Stimulated activated memory B cell treated with anti-CD40 and anti-IgM and Interleukin-4, amounts not matched to agents 10 μg/mL and 1 μg/mL and 100 μg/mL, for 72 hours (primary cell): Measurements from ENCODE around the gene AFG1L.
"Not testable (repeated sequence)": the region's sequence is repeated elsewhere in the genome, so short reads cannot be mapped to it uniquely, and the experiment has no call there.

ENCODE experiments used
- ATAC-seq: fragments of 150-1000 bp; cut with Tn5 transposase; 2 replicates; pipeline ENCODE4 v1.10.0; 2021
- H3K27ac Mint-ChIP-seq: one replicate; pipeline ENCODE4 v1.8.0; 2022; ENCODE audit warnings: mild to moderate bottlenecking, mixed read lengths
- H3K27me3 Mint-ChIP-seq: one replicate; pipeline ENCODE4 v1.8.0; 2022; ENCODE audit warnings: mixed read lengths
- H3K36me3 Mint-ChIP-seq: one replicate; pipeline ENCODE4 v1.8.0; 2022; ENCODE audit warnings: mixed read lengths
- H3K4me1 Mint-ChIP-seq: one replicate; pipeline ENCODE4 v1.8.0; 2022; ENCODE audit warnings: mixed read lengths
- H3K4me3 Mint-ChIP-seq: one replicate; pipeline ENCODE4 v1.8.0; 2022; ENCODE audit warnings: mild to moderate bottlenecking, moderate library complexity, mixed read lengths
- H3K9me3 Mint-ChIP-seq: one replicate; pipeline ENCODE4 v1.8.0; 2022; ENCODE audit warnings: mixed read lengths

Gene AFG1L

GRCh38 chr6:108294727-108295625 is at the start of gene AFG1L:
Gene AFG1L, plus strand, starts transcription at chr6:108295054. Its CDS starts 26 bp downstream, at chr6:108295080.
- ATAC-seq: peak; percentile 96
- Mint-ChIP-seq H3K4me1 (peaks cover 24% of the 10 kb centered on the region), H3K4me3 (peak within 1 kb of the TSS; percentile 88), H3K27ac (peak within 1 kb of the TSS; percentile 99), H3K9me3 (no peaks in the 10 kb centered on the region), H3K36me3 (no peaks in the 10 kb centered on the region), H3K27me3 (no peaks in the 10 kb centered on the region)

GRCh38 chr6:108245095-108245494 is 49.8 kb upstream of the AFG1L start:
- Mint-ChIP-seq H3K36me3 (peaks cover 57% of the 10 kb centered on the region), H3K4me1 (peaks cover 44% of the 10 kb centered on the region)
- not testable (repeated sequence) for H3K27ac Mint-ChIP-seq, H3K27me3 Mint-ChIP-seq, H3K4me3 Mint-ChIP-seq, H3K9me3 Mint-ChIP-seq, ATAC-seq

DNA sequence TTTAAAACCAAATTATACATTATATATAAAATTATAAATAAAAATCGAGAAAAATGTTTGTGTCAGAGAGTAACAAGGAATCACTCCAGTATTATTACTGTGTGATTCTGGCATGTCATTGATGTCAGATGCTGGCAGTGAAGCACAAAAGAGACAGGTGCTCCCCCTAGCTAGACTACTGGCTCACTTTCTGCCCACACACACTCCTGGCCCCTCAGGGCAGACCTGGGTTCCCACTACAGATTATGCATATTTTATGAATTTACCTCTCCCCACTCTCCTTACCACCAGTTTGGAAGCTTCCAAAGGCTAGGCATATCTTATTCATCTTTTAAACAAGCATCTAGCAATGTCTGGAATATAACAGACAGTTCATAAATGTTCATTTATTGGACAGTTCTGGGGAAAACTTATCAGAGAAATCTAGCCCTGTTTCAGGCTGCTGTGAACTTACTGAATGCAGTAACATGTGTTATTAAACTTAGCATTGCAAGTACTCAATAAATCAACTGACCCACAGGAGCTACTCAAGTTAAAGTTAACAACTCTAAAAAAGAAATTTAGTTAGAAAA is 46.8 kb upstream of the AFG1L start:
- H3K27ac Mint-ChIP-seq: no peak overlapping the region
- H3K36me3 Mint-ChIP-seq: peaks cover 54% of the 10 kb centered on the region
- no peak overlapping the region for H3K4me3 Mint-ChIP-seq
- no peak for ATAC-seq
- peaks cover 56% of the 10 kb centered on the region for H3K4me1 Mint-ChIP-seq
- no peaks in the 10 kb centered on the region for H3K9me3 Mint-ChIP-seq
- no peaks in the 10 kb centered on the region for H3K27me3 Mint-ChIP-seq

- Mint-ChIP-seq H3K4me1 (peaks cover 69% of the 10 kb centered on the region), H3K4me3 (no peak overlapping the region), H3K27ac (no peak overlapping the region), H3K36me3 (peaks cover 54% of the 10 kb centered on the region), H3K9me3 (no peaks in the 10 kb centered on the region), H3K27me3 (no peaks in the 10 kb centered on the region)
- no peak for ATAC-seq
These were observed 44.5 kb upstream of the AFG1L start for GRCh38 chr6:108250240-108250866.

DNA sequence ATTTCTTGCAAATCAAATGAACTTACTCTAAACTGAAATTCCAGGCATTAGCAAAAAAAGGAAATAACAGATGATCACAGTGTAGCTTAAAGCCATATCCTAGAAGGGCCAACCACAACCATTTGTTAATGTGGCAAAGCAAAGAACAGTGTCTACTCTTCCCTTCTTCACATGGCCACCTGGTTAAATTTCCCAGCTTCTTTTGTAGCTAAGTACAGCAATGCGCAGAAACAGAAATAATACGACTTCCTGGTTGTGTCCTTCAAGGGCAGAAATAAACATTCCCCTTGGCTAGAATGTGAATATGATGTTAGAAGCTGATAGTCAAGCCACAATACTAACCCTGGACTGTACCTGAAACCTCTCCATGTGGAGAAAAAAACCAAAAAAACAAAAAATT is 43.6 kb upstream of the AFG1L start:
- Mint-ChIP-seq H3K9me3 (no peaks in the 10 kb centered on the region), H3K4me1 (peaks cover 69% of the 10 kb centered on the region), H3K27ac (no peak overlapping the region), H3K36me3 (peaks cover 46% of the 10 kb centered on the region), H3K4me3 (no peak overlapping the region), H3K27me3 (no peaks in the 10 kb centered on the region)
- ATAC-seq: no peak

DNA sequence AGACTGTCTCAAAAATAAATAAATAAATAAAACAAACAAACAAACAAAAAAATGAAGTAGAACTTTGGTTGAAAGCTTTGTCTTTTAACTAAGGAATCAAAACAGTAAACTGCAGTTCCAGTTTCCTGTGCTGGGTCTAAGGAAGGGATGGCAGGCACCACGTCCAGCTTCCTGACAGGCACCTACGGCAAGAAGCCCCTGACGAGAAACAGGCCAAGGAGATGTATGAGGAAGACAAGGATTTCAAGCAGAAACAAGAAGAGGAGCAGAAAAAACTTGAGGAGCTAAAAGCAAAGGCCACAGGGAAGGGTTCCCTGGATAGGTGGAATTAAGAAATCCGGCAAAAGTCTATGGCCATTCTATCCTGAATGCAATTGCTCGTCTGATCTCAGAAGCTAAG is 42.8 kb upstream of the AFG1L start:
- Mint-ChIP-seq H3K27ac (no peak overlapping the region), H3K9me3 (no peaks in the 10 kb centered on the region), H3K4me3 (no peak overlapping the region), H3K4me1 (peaks cover 73% of the 10 kb centered on the region), H3K36me3 (peaks cover 54% of the 10 kb centered on the region), H3K27me3 (no peaks in the 10 kb centered on the region)
- no peak for ATAC-seq

DNA sequence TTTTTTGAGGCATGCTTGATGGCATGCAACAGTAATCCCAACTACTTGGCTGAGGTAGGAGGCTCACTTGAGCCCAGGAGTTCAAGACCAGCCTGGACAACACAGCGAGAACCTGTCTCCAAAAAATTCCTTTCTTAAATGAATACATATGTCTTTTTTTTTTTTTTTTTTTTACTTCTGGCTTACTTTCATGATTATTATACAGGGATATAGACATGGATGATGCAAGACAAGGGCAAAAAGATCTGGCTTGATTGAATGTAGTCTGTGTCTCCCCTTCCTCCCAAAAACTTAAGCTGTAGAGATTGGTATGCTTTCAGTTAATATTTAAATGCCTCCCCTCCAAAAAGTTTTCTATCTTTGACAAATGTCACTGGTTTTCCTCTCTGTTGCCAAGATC is 41.6 kb upstream of the AFG1L start:
- H3K36me3 Mint-ChIP-seq: peaks cover 52% of the 10 kb centered on the region
- no peak overlapping the region for H3K27ac Mint-ChIP-seq
- H3K9me3 Mint-ChIP-seq: no peaks in the 10 kb centered on the region
- H3K27me3 Mint-ChIP-seq: no peaks in the 10 kb centered on the region
- H3K4me1 Mint-ChIP-seq: peaks cover 69% of the 10 kb centered on the region
- H3K4me3 Mint-ChIP-seq: no peak overlapping the region
- ATAC-seq: no peak

DNA sequence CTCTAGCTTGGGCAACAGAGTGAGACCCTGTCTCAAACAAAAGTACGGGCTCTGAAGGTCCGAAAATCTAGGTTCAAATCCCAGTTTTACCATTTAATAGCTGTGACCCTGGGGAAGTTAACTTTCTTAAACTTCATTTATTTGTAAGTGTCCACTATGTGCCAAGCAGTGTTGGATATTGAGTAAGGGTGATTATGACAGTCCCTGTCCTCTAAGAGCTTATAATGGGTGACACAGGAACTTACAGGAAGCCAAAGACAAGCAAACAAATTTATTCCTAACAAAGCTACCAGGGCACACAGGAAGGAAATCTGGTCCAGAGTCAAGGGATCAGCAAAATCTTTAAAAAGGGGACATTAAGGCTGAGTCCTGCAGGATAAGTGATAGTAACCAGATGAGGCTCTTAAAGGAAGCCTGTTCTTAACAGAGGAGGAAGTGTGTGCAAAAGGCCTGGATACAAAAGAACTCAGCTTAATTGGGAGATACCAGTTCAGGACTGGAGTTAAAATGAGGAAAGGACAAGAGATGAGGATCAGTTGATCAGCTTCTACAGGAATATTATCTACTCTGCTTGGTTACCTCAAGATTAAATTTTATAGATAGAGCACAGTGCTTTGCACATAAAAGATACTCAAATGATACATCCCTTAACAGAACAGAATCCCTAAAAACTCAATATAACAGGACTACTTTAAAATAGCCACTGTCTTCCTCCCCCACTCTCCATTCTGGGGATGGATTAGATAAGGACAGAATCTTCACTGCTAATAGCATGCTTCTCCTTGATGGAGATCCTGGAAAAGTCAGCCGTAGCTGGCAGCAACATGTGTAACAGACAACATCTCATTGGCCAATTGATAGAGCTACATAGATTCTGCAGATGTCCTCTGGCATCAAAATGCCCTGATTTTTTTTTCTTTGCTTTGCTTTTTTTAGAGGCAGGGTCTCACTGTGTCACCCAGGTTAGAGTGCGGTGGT is 40.1 kb upstream of the AFG1L start:
- peak overlapping the region; percentile 10 for H3K27ac Mint-ChIP-seq
- H3K4me3 Mint-ChIP-seq: no peak overlapping the region
- no peaks in the 10 kb centered on the region for H3K9me3 Mint-ChIP-seq
- ATAC-seq: no peak
- peaks cover 51% of the 10 kb centered on the region for H3K36me3 Mint-ChIP-seq
- H3K4me1 Mint-ChIP-seq: peaks cover 78% of the 10 kb centered on the region
- H3K27me3 Mint-ChIP-seq: no peaks in the 10 kb centered on the region

DNA sequence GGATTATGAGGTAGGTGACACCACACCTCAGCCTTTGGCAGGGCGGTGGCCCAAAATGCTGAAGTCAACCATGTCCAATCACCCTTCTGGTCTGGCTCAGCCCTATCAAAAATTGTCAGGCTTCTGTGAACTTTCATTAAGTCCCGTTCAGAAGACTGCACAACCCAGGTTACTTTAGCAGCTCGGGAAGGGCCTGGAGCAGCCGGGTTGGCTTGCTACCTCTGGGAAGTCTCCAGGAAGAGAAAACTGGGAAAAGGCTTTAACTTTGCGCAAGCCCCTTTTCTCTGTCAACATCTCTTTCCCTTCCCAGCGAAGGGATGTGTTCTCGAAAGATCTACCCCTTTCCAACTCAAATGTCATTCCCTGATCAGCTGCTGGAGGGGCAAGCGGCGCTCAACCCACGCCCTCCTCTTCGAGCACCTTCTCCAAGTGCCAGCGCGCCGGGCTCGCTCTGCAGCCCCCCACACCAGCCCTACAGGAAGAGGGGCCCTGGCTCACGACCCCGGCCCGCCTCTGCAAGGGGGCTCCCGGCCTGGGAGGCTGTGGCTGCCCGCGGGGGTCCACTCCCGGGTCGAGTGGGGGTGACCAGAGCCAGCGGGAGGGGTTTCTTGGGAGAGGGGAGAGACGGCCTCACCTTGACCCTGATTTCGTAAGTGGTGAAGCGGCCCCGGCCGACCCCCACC is 34.6 kb upstream of the AFG1L start:
- Mint-ChIP-seq H3K27ac (peak overlapping the region; percentile 94), H3K4me3 (peak overlapping the region; percentile 95), H3K27me3 (no peaks in the 10 kb centered on the region), H3K36me3 (peaks cover 12% of the 10 kb centered on the region), H3K4me1 (peaks cover 24% of the 10 kb centered on the region), H3K9me3 (no peaks in the 10 kb centered on the region)
- peak; percentile 37 for ATAC-seq

- Mint-ChIP-seq H3K9me3 (no peaks in the 10 kb centered on the region), H3K36me3 (peaks cover 10% of the 10 kb centered on the region), H3K4me1 (peaks cover 24% of the 10 kb centered on the region), H3K27ac (peak within 1 kb of the TSS; percentile 94), H3K4me3 (peak within 1 kb of the TSS; percentile 95), H3K27me3 (no peaks in the 10 kb centered on the region)
- ATAC-seq: peak; percentile 97
These were observed 33.9 kb upstream of the AFG1L start, which contains the start of gene SNX3 for GRCh38 chr6:108260809-108261569. Gene SNX3, minus strand, starts transcription at chr6:108261040. Its CDS starts 119 bp downstream, at chr6:108260921.

DNA sequence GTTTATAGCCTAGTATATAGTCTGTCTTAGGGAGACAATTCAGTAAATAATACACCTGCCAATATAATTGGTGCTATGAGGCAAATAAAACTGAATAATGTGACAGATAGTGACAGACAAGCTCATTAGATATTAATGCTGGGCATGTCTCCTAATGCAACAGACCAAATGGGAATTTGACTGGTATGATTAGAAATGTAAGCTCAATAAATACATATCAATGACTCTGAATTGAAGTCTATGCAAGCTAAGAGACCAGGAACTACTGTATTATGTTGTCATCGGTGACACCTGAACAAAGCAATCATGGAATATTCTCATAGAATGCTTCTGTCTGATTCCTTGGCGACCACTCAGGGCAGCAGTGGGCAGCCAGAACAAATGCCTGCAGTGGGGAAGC is 31.5 kb upstream of the AFG1L start:
- Mint-ChIP-seq H3K9me3 (no peaks in the 10 kb centered on the region), H3K27me3 (no peaks in the 10 kb centered on the region), H3K4me1 (peaks cover 9% of the 10 kb centered on the region), H3K27ac (no peak overlapping the region), H3K36me3 (no peaks in the 10 kb centered on the region), H3K4me3 (no peak overlapping the region)
- no peak for ATAC-seq

GRCh38 chr6:108268845-108269244 is 26.0 kb upstream of the AFG1L start:
- Mint-ChIP-seq H3K4me3 (no peak overlapping the region), H3K36me3 (no peaks in the 10 kb centered on the region), H3K4me1 (no peaks in the 10 kb centered on the region), H3K27ac (no peak overlapping the region), H3K9me3 (no peaks in the 10 kb centered on the region), H3K27me3 (no peaks in the 10 kb centered on the region)
- no peak for ATAC-seq

GRCh38 chr6:108269955-108270354 is 24.9 kb upstream of the AFG1L start:
- ATAC-seq, H3K27ac Mint-ChIP-seq: not testable (repeated sequence)

DNA sequence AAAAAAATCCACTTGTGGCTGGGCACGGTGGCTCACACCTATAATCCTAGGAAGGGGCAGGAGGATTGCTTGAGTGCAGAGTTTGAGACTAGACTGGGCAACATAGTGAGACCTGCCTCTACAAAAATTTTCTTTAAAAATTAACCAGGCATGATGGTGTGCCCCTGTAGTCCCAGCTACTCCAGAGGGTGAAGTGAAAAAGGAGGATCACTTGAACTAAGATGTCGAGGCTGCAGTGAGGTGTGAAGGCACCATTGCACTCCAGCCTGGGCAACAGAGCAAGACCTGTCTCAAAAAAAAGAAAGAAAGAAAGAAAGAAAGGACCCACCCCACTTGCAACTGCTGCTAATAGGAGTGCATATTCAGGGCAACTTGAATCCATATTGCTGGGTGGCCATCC is 20.3 kb upstream of the AFG1L start:
- H3K27ac Mint-ChIP-seq: no peak overlapping the region

More at GRCh38 chr6:108269955-108270354, 24.9 kb upstream of the AFG1L start:
- not testable (repeated sequence) for H3K4me3 Mint-ChIP-seq, H3K9me3 Mint-ChIP-seq, H3K27me3 Mint-ChIP-seq, H3K4me1 Mint-ChIP-seq, H3K36me3 Mint-ChIP-seq

More for the DNA sequence above, 20.3 kb upstream of the AFG1L start:
- Mint-ChIP-seq H3K36me3 (no peaks in the 10 kb centered on the region), H3K4me1 (no peaks in the 10 kb centered on the region), H3K9me3 (no peaks in the 10 kb centered on the region), H3K27me3 (no peaks in the 10 kb centered on the region), H3K4me3 (no peak overlapping the region)
- ATAC-seq: no peak
